ENCODE data around the gene KTN1. TPM values are rescaled to one million over a fixed set of nuclear protein-coding genes. Genes with fewer than 3 reads are reported as not detected.

KTN1 gene
- total RNA-seq, 1 experiment from 2014 or later, result 138 TPM

DNA sequence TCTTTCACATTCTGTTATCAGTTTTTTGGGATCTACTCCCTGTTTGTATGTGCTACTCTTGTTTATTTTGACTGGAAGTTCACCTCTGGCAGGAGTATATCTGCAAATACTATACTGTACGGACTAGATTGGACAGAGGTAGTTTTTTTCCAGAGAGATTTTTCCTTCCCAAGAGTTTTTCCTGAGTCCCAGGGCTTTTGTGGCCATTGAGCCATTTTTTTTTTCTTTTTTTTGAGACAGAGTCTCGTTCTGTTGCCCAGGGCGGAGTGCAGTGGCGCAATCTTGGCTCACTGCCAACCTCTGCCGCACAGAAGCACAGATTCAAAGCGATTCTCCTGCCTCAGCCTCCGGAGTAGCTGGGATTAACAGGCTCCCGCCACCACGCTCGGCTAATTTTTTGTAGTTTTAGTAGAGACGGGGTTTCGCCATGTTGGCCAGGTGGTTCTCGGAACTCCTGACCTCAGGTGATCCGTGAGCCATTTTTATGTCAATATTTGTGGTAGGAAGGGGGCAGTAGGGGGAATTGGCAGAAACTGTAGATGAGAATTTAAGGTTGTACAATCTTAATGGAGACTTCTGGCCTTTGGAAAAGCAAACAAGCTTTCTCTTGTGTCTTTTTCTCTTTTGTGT, 19.4 kb downstream of the KTN1 start:
- peak overlapping the region; percentile 71 for H3K27ac Mint-ChIP-seq (ENCODE audit: unreplicated experiment)
- Histone ChIP-seq H3K4me3 (ENCODE audit: low read depth, low read length) (peak overlapping the region; percentile 28), H3K4me1 (peaks cover 11% of the 10 kb centered on the region), H3K27me3 (replicated peaks; ENCODE audit: control insufficient read depth, insufficient read depth, low read length) (no peaks in the 10 kb centered on the region), H3K36me3 (ENCODE audit: control insufficient read depth, insufficient read depth, low read length) (no peaks in the 10 kb centered on the region; the same call in 1 of the 2 replicates), H3K9me3 (no peaks in the 10 kb centered on the region)
- ChIA-PET POLR2A (no interaction called here), CTCF (interaction anchor here (0.6 kb wide), 1 partner anchor 153 kb away, joined by 3 read pairs; no protein-coding TSS in a partner anchor)
- intact Hi-C loops (cut with micrococcal nuclease; ENCODE audit: unreplicated experiment), result loop anchor here (1.0 kb wide), 1 partner anchor 18 kb away; no protein-coding TSS in a partner anchor
- peak overlapping the region; percentile 73 for H3K4me3 Mint-ChIP-seq (ENCODE audit: unreplicated experiment)
- H3K4me1 Mint-ChIP-seq (ENCODE audit: low read depth, unreplicated experiment), result peaks cover 7% of the 10 kb centered on the region
- H3K27me3 Mint-ChIP-seq (ENCODE audit: insufficient read depth, unreplicated experiment), result no peaks in the 10 kb centered on the region
- H3K9me3 Mint-ChIP-seq (ENCODE audit: unreplicated experiment), result no peaks in the 10 kb centered on the region
- TF ChIP-seq CTCF (IDR thresholded peaks at IDR 0.05; ENCODE audit: insufficient read depth in 1 of 2, low read depth in 1 of 2, low read length in 1 of 2, severe bottlenecking in 1 of 2, unreplicated experiment in 1 of 2), result no peak
- peak; percentile 75 to 82 for DNase-seq
- H3K36me3 Mint-ChIP-seq (ENCODE audit: insufficient read depth, unreplicated experiment), result peaks cover 10% of the 10 kb centered on the region
- BruUV-seq (replicated peaks), result no TSS peak

- no TSS peak for BruUV-seq (replicated peaks)
- DNase-seq, result no peak
- H3K9me3 ChIP-seq, result no peaks in the 10 kb centered on the region
- no peak for TF ChIP-seq CTCF (IDR thresholded peaks at IDR 0.05; ENCODE audit: insufficient read depth in 1 of 2, low read depth in 1 of 2, low read length in 1 of 2, severe bottlenecking in 1 of 2, unreplicated experiment in 1 of 2)
- peak overlapping the region; percentile 50 for H3K4me3 Mint-ChIP-seq (ENCODE audit: unreplicated experiment)
- no peaks in the 10 kb centered on the region; the same call in 1 of the 2 replicates for H3K36me3 ChIP-seq (ENCODE audit: control insufficient read depth, insufficient read depth, low read length)
- peaks cover 26% of the 10 kb centered on the region for H3K4me1 ChIP-seq
- H3K27me3 ChIP-seq (replicated peaks; ENCODE audit: control insufficient read depth, insufficient read depth, low read length), result no peaks in the 10 kb centered on the region
- ChIA-PET POLR2A (no interaction called here), CTCF (no interaction called here)
- intact Hi-C loops (cut with micrococcal nuclease; ENCODE audit: unreplicated experiment), result no loop called here
- peaks cover 5% of the 10 kb centered on the region for H3K36me3 Mint-ChIP-seq (ENCODE audit: insufficient read depth, unreplicated experiment)
- H3K4me1 Mint-ChIP-seq (ENCODE audit: low read depth, unreplicated experiment), result peaks cover 7% of the 10 kb centered on the region
- no peaks in the 10 kb centered on the region for H3K9me3 Mint-ChIP-seq (ENCODE audit: unreplicated experiment)
- H3K27me3 Mint-ChIP-seq (ENCODE audit: insufficient read depth, unreplicated experiment), result no peaks in the 10 kb centered on the region
- no peak overlapping the region for H3K27ac Mint-ChIP-seq (ENCODE audit: unreplicated experiment)
- H3K4me3 ChIP-seq (ENCODE audit: low read depth, low read length), result no peak overlapping the region
Observed at GRCh38 chr14:55600784-55601561, 21.0 kb downstream of the KTN1 start.

- ChIA-PET POLR2A (no interaction called here), CTCF (no interaction called here)
- Histone ChIP-seq H3K9me3 (no peaks in the 10 kb centered on the region), H3K27me3 (replicated peaks; ENCODE audit: control insufficient read depth, insufficient read depth, low read length) (no peaks in the 10 kb centered on the region), H3K4me1 (peaks cover 46% of the 10 kb centered on the region), H3K4me3 (ENCODE audit: low read depth, low read length) (no peak overlapping the region), H3K36me3 (ENCODE audit: control insufficient read depth, insufficient read depth, low read length) (no peaks in the 10 kb centered on the region)
- H3K27ac Mint-ChIP-seq (ENCODE audit: unreplicated experiment), result no peak overlapping the region
- no peak overlapping the region for H3K4me3 Mint-ChIP-seq (ENCODE audit: unreplicated experiment)
- peaks cover 19% of the 10 kb centered on the region for H3K4me1 Mint-ChIP-seq (ENCODE audit: low read depth, unreplicated experiment)
- no TSS peak for BruUV-seq (replicated peaks)
- H3K9me3 Mint-ChIP-seq (ENCODE audit: unreplicated experiment), result no peaks in the 10 kb centered on the region
- no peaks in the 10 kb centered on the region for H3K27me3 Mint-ChIP-seq (ENCODE audit: insufficient read depth, unreplicated experiment)
- no peak for DNase-seq
- no peak for TF ChIP-seq CTCF (IDR thresholded peaks at IDR 0.05; ENCODE audit: insufficient read depth in 1 of 2, low read depth in 1 of 2, low read length in 1 of 2, severe bottlenecking in 1 of 2, unreplicated experiment in 1 of 2)
- intact Hi-C loops (cut with micrococcal nuclease; ENCODE audit: unreplicated experiment), result no loop called here
- peaks cover 5% of the 10 kb centered on the region for H3K36me3 Mint-ChIP-seq (ENCODE audit: insufficient read depth, unreplicated experiment)
Observed at GRCh38 chr14:55603401-55603953, 23.5 kb downstream of the KTN1 start.
